GM19240 (cell line): ENCODE measurements around the gene MINDY1.
A peak's percentile ranks its signal among the peaks of the same experiment; 100 is the strongest.

Experiments used
- DNase-seq: peaks from one replicate; pipeline ENCODE4 v3.0.0; 2011; ENCODE audit warnings: low spot score; ENCODE audit not compliant: insufficient read length

Gene MINDY1

GRCh38 chr1:151006327-151007052 lies at the start of gene MINDY1:
Gene MINDY1, minus strand, starts transcription at chr1:151006902. Its CDS starts 4,285 bp downstream, at chr1:151002617.
- peak; percentile 27 for DNase-seq

GRCh38 chr1:151056149-151056548 lies 49.4 kb upstream of the MINDY1 start:
- DNase-seq, result no peak

- no peak for DNase-seq
These were observed 48.9 kb upstream of the MINDY1 start for GRCh38 chr1:151055581-151055980.

- no peak for DNase-seq
These were observed 48.4 kb upstream of the MINDY1 start for GRCh38 chr1:151054971-151055547.

GRCh38 chr1:151051356-151052009 lies 44.8 kb upstream of the MINDY1 start:
- DNase-seq, result no peak

- DNase-seq, result no peak
These were observed 43.5 kb upstream of the MINDY1 start for GRCh38 chr1:151050051-151050688.

- DNase-seq, result no peak
These were observed 42.8 kb upstream of the MINDY1 start for GRCh38 chr1:151049458-151049857.

GRCh38 chr1:151048645-151049032 lies 41.9 kb upstream of the MINDY1 start:
- DNase-seq, result no peak

- DNase-seq, result peak; percentile 38
These were observed 41.4 kb upstream of the MINDY1 start for GRCh38 chr1:151047925-151048644.

- DNase-seq, result peak; percentile 35
These were observed 40.9 kb upstream of the MINDY1 start, which contains the start of gene C1orf56 for GRCh38 chr1:151047591-151047924. Gene C1orf56, plus strand, starts transcription at chr1:151047751. Its CDS starts 97 bp downstream, at chr1:151047848.

- no peak for DNase-seq
These were observed 36.5 kb upstream of the MINDY1 start for GRCh38 chr1:151043163-151043562.

- no peak for DNase-seq
These were observed 32.8 kb upstream of the MINDY1 start for GRCh38 chr1:151039521-151039920.

- no peak for DNase-seq
These were observed 30.3 kb upstream of the MINDY1 start for GRCh38 chr1:151037032-151037431.

GRCh38 chr1:151036356-151036755 lies 29.7 kb upstream of the MINDY1 start, which contains the start of gene BNIPL:
Gene BNIPL, plus strand, starts transcription at chr1:151036586. Its CDS starts 140 bp downstream, at chr1:151036726.
- DNase-seq, result no peak

GRCh38 chr1:151035167-151035566 lies 28.5 kb upstream of the MINDY1 start:
- DNase-seq, result no peak

GRCh38 chr1:151032164-151032563 lies 25.5 kb upstream of the MINDY1 start:
- DNase-seq, result no peak

GRCh38 chr1:151026460-151026859 lies 19.8 kb upstream of the MINDY1 start:
- DNase-seq, result no peak

GRCh38 chr1:151024540-151025146 lies 17.9 kb upstream of the MINDY1 start:
- DNase-seq, result peak; percentile 79

- DNase-seq, result no peak
These were observed 6.8 kb upstream of the MINDY1 start for GRCh38 chr1:151013518-151013917.

- no peak for DNase-seq
These were observed 6.2 kb upstream of the MINDY1 start for GRCh38 chr1:151012684-151013471.
